ENCODE data around the gene HIPK2.

DNA sequence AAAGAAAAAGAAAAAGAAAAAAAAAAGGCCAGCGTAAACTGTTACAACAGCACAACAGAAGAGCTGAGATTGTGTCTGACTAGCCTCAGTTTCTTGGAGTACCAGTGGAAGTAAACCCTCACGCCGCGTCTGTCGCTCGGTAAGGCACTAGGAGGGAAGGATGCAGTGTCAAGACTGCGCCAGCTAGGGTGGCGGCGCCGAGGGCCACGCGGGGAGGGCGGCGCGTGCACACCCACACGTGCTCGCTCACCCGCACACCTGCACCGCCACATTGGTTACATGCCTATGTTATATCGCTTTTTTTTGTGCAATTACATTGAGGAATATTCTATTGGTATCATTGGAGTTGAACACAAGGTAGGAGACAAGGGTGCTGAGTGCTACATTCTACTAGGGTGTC is 206.1 kb downstream of the HIPK2 start:
- TF ChIP-seq YY1 (IDR thresholded peaks at IDR 0.05; ENCODE audit: low read depth, low read length) = no peak
- no peak for TF ChIP-seq ASH2L (IDR thresholded peaks at IDR 0.05; ENCODE audit: borderline replicate concordance, low read depth)
- no peak for TF ChIP-seq REST (IDR thresholded peaks at IDR 0.05; ENCODE audit: low read depth, low read length)
- TF ChIP-seq POLR2AphosphoS2 (IDR thresholded peaks at IDR 0.05; ENCODE audit: low read depth, low read length) = no peak
- TF ChIP-seq POLR2AphosphoS5 (IDR thresholded peaks at IDR 0.05; ENCODE audit: low read length) = no peak
- TF ChIP-seq ZBED1 (IDR thresholded peaks at IDR 0.05; ENCODE audit: borderline replicate concordance) = no peak
- no peak for TF ChIP-seq MXI1 (IDR thresholded peaks at IDR 0.05; ENCODE audit: low read depth, low read length)
- TF ChIP-seq SUPT20H (IDR thresholded peaks at IDR 0.05; ENCODE audit: borderline replicate concordance, control insufficient read depth, low read depth, low read length) = no peak
- no peak for TF ChIP-seq BHLHE40 (IDR thresholded peaks at IDR 0.05; ENCODE audit: borderline replicate concordance in 1 of 2, low read depth in 2 of 2, low read length in 1 of 2)

All from GM12878 (cell line).